Stimulated activated CD4-positive, alpha-beta T cell treated with anti-CD3 and anti-CD28 coated beads, TNF-alpha, amount 100 ng/mL, for 4 hours (primary cell): ENCODE results near the gene PFN4.
"Not testable (repeated sequence)": the region's sequence is repeated elsewhere in the genome, so short reads cannot be mapped to it uniquely, and the experiment has no call there.

Experiments used
- DNase-seq, 3 experiments: peaks; one replicate each; pipeline ENCODE4 v3.0.0-alpha.2; 2020; ENCODE audit warnings: low read depth in 3 of 3

PFN4 gene

DNA sequence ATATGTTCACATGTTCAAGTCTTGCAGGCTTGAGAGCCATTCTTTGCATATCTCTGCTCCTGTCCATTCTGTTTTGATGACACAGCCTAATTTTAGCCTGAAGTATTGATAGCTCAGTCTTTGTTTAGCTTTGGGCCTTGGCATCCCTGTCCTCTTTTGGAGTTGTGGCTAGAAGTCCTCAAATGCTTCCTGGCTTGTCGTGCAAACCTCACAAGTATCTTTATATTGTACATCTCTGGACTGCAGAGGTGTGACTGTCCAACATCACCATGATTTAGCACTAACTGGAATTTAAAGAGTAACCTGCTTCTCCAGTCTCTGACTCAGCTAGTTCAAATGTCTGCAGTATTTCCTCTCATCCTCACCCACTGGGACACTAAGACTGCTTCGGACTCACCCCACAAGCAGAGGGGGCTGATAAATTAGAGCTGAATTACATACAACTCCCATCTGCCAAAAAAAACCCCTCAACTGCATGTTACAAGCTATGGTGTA, 11.7 kb downstream of the PFN4 start:
- DNase-seq = no peak

DNA sequence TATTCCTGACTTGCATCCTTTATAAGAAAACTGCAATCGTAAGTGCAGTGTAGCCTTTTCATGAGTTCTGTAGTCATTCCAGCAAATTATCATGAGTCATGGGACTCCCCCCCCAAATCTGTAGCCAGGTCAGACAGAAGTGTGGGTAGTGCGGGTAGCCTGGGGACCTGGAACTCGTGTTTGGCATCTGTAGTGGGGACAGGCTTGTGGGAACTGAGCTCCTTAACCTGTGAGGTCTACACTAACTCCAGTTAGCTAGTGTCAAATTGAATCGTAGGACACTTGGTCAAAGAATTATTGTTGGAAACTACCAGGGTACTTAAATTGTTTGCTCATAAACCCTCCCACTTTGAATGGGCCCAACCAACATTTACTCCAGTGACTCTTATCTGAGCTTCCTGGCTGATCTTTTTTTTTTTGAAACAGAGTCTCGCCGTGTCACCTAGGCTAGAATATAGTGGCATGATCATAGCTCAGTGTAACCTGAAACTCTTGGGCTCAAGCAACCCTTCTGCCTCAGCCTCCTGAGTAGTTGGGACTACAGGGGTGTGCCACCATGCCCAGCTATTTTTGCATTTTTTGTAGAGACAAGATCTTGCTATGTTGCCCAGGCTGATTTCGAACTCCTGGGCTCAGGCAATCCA, 12.4 kb downstream of the PFN4 start:
- DNase-seq = no peak

DNA sequence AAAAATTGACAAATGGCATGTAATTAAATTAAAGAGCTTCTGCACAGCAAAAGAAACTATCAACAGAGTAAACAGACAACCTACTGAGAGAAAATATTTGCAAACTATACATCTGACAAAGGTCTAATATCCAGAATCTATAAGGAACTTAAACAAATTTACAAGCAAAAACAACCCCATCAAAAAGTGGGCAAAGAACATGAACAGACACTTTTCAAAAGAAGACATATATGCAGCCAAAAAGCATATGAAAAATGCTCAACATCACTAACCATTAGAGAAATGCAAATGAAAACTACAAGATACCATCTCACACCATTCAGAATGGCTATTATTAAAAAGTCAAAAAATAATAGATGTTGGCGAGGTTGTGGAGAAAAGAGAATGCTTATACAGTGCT, 13.7 kb downstream of the PFN4 start:
- not testable (repeated sequence) for DNase-seq

DNA sequence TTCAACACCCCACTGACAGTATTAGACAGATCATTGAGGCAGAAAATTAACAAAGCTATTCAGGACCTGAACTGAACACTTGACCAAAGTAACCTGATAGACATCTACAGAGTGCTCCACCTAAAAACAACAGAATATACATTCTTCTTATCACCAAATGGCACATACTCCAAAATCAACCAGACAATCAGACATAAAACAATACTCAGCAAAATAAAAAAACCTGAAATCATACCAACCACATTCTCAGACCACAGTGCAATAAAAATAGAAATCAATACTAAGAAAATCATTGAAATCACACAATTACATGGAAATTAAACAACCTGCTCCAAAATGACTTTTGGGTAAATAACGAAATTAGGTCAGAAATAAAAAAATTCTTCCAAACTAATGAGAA, 15.8 kb downstream of the PFN4 start:
- DNase-seq = no peak

DNA sequence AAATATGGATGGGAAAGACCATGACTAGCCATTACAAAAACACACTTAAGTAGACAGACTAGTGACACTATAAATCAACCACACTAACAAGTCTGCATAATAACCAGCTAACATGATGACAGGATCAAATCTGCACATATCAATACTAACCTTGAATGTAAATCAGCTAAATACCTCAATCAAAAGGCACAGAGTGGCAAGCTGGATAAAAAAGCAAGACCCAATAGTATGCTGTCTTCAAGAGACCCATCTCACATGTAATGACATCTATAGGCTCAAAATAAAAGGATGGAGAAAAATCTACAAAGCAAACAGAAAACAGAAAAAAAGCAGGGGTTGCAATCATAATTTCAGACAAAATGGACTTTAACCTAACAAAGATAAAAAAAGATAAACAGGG, 16.3 kb downstream of the PFN4 start:
- no peak for DNase-seq

DNA sequence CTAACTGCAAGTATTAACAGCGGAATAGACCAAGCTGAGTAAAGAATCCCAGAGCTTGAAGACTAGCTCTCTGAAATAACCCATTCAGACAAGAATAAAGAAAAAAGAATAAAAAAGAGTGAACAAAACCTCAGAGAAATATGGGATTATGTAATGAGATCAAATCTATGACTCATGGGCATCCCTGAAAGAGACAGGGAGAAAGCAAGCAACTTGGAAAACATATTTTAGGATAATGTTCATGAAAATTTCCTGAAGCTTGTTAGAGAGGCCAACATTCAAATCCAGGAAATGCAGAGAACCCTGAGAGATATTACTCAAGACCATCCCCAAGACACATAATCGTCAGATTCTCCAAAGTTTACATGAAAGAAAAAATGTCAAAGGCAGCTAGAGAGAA, 17.3 kb downstream of the PFN4 start:
- DNase-seq = no peak

DNA sequence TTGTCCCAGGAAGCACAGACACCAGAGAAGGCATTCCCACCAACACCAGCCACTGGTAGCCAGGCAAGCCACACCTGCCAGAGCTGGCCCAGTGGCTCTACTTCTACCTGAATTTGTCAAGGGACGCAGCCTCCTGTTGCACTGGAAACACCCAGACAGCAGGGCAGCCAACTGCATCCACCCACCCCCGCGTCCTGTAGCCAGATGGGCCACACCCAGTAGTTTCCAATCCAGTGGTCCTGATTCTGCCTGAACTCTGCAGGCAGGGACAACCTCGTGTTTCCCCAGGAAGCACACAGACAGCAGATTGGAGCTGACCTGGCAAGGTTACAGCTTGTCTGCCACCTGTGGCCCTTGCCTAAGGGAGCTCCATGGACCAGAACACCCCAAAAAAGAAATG, 18.2 kb downstream of the PFN4 start:
- DNase-seq = no peak

DNA sequence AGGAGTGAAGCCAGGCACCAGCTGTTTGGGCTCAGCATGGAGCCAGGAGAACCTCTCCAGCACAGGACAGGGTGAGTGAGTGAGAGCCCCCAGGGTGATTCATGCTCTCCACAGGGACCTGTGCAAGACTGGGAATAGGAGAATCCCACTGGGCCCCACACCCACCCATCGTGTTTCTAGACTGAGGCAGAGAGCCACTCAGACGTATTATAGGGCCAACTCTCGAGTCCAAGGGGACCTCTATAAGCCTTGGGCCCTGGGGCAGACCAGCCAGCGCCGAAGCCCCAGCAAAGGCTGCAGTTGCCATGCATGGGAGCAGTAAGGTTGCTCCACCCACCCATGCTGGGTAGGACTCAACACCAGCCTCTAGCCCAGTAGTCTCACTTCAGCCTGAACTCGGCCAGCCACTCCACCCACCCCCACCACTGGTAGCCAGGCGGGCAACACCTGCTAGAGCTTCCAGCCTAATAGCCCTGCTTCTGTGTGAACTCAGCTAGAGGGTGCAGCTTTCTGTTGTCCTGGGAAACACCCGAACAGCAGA, 19.0 kb downstream of the PFN4 start:
- no peak for DNase-seq

DNA sequence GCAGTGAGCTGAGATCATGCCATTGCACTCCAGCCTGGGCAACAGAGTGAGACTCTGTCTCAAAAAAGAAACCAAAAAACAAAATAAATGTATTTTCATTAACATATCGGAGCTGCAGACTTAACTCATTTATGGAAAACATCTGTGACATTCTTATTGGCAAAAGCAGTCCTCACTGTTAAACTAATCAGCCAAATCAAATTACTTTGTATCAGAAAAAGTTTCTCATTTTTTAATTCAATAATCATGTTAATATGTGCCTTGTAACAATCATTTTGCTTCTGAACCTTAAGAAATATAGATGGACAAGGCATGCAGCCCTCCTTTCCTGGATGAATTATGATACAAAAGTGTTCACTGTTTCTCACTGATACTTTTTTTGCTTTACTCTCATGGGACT, 20.5 kb downstream of the PFN4 start:
- no peak for DNase-seq

DNA sequence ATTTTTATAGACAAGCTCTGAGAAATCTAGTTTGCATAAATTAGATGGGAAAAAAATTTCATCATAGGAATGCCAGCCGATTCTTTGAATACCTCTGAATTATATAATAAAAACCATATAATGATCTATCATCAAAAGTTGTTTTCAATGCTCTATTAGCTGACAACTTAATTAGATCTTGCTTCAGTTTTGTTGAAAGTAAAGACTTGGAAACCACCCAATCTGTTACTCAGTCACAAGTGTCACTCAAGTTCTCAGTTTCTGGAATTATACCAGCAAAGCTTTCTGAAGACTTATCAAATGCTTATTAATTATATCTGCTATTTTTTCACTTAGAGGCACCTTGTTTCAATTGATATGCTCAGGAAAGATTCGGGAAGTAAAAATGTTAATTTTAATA, 21.1 kb downstream of the PFN4 start:
- no peak for DNase-seq

DNA sequence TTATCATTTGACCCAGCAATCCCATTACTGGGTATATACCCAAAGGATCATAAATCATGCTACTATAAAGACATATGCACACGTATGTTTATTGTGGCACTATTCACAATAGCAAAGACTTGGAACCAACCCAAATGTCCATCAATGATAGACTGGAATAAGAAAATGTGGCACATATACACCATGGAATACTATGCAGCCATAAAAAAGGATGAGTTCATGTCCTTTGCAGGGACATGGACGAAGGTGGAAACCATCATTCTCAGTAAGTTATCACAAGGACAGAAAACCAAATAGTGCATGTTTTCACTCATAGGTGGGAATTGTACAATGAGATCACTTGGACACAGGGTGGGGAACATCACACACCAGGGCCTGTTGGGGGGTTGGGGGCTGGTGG, 22.4 kb downstream of the PFN4 start:
- not testable (repeated sequence) for DNase-seq

DNA sequence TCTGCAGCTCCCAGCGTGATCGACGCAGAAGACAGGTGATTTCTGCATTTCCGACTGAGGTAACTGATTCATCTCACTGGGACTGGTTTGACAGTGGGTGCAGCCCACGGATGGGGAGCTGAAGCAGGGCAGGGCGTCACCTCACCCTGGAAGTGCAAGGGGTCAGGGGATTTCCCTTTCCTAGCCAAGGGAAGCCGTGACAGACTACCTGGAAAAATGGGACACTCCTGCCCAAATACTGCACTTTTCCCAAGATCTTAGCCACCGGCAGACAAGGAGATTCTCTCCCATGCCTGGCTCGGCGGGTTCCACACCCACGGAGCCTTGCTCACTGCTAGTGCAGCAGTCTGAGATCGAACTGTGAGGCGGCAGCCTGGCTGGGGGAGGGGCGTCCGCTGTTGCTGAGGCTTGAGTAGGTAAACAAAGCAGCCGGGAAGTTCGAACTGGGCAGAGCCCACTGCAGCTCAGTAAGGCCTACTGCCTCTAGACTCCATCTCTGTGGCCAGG, 27.9 kb downstream of the PFN4 start:
- DNase-seq = not testable (repeated sequence)

DNA sequence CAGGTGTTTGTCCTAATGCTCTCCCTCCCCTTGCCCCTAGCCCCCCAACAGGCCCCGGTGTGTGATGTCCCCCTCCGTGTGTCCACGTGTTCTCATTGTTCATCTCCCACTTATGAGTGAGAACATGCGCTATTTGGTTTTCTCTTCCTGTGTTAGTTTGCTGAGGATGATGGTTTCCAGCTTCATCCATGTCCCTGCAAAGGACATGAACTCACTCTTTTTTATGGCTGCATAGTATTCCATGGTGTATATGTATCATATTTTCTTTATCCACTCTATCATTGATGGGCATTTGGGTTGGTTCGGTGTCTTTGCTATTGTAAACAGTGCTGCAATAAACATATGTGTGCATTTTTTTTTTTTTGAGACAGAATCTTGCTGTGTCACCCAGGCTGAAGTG, 29.9 kb downstream of the PFN4 start:
- not testable (repeated sequence) for DNase-seq

DNA sequence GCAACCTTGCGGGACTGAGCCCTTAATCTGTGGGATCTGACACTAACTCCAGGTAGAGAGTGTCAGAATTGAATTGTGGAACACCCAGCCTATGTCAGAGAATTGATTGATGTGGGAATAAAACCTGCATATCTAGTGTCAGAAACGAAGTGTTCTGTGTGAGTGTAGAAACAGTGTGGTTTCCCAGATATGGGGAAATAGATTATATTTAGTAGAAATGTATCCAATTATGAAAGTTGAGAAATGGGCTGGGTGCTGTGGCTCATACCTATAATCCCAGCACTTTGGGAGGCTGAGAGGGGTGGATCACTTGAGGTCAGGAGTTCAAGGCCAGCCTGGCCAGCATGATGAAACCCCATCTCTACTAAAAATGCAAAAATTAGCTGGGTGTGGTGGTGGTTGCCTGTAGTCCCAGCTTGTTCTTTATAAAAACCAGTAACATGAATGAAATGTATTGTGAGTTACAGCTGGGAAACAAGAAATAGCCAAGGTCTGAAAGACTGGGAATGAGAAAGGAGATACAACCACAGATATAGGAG, 34.2 kb downstream of the PFN4 start:
- DNase-seq = no peak

DNA sequence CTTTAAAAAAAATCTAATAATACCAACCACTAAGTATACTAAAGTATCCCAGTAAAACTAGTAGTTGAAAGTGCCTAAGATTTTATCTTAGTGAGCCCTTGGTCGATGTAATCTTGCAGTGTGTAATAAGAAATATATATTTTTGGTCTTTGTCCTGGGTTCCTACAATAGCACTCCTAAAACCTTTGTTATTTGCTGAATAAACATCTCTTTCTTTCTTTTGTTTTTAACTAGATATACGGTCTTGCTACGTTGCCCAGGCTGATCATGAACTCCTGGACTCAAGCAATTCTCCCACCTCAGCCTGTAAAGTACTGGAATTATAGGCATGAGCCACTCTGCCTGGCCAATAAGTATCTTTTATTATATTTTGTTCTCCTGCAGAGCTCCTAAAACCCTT, 36.1 kb downstream of the PFN4 start:
- DNase-seq = no peak

DNA sequence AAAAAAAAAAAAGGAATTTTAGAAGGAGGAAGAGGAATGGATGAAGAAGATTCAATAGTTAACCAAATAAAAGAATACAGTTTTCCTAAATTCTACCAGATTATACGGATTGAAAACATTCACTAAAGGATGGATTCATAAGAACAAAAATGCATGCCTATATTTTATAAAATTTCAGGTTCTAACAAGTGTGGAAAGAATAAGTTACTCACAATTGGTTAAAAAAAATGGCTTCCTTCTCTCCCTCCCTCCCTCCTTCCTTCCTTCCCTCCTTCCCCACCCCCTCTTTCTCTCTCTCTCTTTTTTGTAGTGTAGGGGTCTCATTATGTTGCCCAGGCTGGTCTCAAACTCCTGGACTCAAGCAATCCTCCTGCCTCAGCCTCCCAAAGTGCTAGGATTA, 36.9 kb downstream of the PFN4 start:
- DNase-seq = no peak

DNA sequence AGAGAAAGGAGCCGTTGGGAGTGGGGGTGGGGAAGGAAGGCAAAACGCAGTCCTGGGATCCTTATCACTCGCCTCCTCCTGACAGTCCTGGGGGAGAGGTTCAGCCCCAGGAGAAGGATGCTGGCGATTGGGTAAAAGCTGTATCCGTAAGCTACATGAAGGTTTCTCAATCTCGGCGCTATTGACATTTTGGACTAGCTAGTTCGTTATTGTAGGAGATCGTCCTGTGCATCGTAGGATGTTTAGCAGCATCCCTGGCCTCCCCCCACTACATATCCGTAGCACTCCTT, 38.0 kb downstream of the PFN4 start:
- no peak for DNase-seq

DNA sequence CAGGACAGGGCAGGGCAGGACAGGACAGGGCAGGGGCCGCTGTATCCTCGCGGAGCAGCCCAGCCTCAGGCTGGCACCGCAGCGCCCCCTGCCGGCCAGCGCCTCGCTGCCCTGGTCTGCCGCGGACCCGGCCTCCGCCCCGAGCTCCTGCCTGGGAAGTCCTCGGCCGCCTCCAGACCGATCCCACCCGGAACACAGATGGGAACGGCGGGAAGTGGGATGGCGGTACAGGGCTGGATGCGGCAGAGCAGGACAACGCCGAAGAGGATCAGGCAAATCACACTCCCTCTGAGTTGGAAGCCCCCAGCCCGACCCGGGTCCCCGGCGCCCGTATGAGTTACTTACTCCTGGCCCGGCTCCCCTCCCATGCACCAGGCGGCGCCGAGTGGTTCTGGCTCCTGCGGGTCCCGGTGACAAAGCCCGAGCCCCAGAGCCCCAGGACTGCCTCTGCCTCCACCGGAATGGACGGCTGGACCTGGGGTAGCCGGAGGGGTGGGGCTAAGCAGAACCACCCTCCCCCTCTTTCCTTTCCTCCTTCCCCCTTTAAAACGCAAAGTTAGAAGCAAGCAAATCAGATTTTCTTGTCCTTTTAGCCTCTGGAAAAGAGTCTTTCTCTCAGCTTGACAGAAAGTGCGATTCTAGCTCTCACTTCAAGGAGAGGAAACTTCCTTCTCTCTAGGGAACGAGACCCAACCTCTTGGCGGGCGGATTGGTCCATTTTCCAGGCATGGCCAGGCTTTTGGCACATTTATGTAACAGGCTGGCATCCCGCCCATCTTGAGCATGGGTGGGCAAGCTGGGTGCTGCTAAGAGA, 38.5 kb downstream of the PFN4 start, which contains the start of gene TP53I3:
Gene TP53I3 (minus strand): TSS at position 449 of the 814 bp plus-strand sequence. CDS start 508 bp downstream, outside the sequence.
- DNase-seq = peak; percentile 59 to 83 (median 65)

DNA sequence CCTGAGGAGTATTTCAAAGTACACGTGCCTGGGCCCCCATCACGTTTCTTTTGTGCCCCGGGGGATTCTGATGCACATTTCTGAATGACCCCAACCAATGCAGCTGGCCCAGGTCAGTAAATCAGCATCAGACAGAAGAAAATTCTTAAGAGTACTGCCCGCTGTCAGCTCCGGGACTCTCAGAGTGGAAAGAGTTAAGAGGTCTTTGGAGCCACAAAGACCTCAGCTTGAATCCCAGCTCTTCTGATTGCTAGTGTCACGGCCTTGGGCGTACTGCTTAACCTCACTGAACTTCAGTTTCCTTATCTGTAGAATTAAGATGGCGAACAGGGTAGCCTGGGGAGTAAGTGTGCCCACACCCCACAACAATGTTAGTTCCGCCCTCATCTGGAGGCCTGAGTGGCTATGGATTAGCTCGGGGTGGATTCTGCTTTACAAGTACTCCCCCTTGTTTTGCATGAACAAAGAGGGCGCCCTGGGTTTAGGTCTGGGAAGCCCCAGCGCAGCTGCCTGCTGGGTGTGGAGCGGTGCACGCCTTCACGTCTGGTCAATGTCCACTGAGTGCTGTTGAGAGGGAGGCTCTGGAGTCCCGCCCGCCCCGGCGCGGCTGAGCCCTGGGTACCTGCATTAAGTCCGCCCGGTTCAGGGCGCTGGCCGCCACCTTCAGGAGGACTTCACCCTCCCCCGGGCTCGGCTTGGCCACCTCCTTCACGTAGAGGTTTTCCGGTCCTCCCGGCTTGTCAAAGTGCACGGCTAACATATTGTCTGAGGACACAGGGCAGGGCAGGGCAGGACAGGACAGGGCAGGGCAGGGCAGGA, 39.4 kb downstream of the PFN4 start:
- DNase-seq = peak in 1 of 3 experiments; percentile 11

DNA sequence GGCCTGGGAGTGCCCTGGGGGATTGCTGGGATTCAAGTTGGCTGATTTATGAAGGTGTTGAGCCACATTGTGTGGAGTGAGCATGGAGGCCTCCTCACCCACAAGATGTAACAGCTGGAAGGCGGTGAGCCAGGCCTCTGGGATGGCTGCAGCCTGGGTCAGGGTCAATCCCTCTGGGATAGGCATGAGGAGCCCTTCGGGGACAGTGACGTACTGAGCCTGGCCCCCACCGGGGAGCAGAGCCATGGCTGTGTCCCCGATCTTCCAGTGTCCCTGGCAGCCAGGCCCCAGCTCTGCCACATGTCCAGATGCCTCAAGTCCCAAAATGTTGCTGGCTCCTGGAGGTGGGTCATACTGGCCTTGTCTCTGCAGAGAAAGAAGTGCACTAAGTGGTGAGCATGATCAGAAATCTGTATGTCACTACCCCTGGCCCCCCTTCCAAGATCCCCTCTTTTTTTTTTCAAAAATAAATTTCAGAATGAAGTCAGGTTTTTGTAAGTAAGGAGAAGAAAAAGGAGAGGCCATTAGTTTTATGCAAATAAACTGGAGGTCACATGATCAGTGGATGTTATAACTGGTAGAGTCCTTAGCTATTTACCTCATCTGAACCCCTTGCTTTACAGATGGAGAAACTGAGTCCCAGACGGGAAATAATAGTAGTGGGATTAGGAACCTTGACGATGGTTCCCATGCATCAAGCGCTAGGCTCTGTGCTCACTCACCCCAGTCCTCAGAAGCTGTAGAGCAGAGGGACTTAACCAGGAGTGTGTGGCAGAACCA, 40.2 kb downstream of the PFN4 start:
- no peak for DNase-seq

DNA sequence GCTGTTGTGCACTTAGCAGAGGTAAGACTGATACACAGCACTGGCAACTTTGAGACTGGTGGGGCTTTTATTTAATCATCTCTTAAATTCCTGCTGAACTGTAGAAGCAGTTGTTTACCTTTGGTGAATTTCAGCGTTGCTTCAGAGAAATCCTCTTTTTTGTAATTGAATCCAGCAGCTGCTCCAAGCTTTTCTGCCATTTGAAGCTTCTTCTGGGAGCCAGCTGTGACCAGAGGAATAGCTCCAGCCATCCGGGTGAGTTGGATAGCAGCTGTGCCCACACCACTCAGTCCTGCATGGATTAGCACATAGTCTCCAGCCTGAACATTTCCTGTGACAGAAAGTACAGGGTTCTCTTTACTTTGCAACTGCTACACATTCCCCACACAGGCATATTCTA, 42.4 kb downstream of the PFN4 start:
- no peak for DNase-seq
